DMS153 treated with DMSO at 0.1 percent for 48 hours (cell line): Measurements from ENCODE around the gene SPATA20.

Experiments
- DNase-seq: peaks from one replicate; lab custom pipeline; 2025; ENCODE audit not compliant: unreplicated experiment; lab: John Stamatoyannopoulos, UW

SPATA20 gene

DNA sequence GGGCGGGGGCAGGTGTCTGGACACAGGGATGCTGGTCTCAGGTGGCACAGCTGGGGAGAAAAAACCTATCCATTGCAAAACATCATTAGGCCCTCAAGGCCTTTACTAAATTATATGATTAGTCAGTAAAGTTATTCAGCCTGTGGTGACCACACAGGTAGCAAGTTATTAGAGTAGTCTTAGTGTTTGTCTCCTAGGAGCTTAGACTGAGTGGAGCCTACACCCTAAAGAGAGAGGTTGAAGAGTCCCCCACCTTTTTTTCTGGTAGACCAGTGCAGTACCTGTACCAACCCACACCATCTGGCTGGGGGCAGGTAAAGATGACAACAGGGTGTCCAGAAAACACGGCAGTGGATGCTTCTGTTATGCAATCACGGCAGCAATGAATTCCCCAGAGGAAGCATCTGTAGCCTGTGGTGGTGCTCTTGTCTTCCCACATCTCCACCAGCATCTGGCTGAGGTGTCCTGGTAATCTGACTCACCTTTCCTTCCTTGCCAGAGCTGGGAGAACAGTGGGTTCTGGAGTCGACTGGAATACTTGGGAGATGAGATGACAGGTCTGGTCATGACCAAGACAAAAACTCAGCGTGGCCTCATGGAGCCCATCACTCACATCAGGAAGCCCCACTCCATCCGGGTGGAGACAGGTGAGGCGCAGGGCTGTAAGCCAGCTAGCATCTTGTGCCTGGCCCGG is 27.7 kb upstream of the SPATA20 start:
- DNase-seq = no peak

DNA sequence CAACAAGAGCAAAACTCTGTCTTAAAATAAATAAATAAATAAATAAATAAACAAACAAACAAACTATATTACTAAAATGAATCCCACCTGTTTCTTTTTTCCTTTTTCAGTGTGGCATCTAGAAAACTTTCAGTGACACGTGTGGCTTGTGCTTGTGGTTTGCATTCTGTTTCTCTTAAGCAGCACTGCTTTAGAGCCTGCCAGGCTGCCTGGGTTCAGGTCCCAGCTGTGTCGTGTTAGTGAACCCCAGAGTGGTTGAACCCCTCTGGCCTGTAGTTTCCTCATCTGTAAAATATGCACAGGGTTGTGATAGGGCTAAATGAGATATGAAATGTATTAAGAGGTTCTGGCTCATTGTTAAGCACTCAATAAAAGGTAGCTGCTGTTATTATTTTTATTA is 26.5 kb upstream of the SPATA20 start:
- no peak for DNase-seq

DNA sequence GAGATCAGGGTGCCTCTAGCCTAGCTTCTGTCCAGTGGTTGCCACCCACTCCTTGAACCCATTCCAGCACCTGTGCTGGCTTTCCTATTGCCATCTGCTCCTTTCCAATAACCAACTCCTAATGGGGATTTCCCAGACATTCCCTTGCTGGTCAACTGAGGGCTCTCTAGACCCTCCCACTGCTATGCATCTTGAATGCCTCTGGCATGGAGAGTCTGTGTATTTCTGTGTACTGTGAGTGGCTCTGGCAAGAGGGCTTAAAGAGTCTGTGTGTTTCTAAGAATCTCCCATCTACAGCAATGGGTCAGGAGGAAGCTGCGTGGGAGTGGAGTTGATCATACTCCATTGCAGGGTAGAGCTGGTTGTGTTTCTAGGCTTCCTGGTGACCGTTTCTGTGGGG is 25.5 kb upstream of the SPATA20 start:
- DNase-seq = no peak

DNA sequence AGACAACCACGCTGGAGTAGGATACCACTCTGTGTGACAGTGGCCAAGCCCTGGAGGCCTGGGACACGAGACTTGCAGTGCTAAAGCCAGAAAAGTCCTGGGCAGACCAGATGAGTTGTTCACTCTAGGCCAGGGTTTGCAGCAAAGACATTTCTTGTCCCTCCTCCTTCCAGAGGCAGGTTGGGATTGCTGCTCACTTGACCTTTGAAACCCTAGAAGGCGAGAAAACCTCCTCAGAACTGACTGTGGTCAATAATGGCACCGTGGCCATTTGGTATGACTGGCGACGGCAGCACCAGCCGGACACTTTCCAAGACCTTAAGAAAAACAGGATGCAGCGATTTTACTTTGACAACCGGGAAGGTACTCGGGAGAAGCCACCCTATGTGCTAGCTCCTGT is 24.2 kb upstream of the SPATA20 start:
- DNase-seq = no peak

DNA sequence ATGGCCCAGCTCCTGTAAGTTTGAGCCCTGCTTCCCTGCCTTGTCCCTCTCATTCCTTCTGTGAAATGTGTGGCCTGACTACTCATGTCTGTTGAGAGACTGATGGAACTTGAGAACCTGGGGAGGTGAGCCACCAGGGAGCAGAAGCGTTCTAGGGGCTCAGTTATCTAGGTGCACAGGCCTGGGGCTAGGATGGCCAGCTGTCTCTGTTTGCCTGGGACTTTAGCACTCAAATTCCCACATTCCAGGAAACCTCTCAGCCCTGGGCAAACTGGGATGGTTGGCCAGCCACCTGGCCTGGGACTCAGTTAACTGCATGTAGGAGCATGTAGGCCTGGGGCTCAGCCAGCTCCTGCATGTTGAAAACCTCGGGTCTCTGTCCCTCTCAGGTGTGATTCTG is 23.8 kb upstream of the SPATA20 start:
- no peak for DNase-seq

DNA sequence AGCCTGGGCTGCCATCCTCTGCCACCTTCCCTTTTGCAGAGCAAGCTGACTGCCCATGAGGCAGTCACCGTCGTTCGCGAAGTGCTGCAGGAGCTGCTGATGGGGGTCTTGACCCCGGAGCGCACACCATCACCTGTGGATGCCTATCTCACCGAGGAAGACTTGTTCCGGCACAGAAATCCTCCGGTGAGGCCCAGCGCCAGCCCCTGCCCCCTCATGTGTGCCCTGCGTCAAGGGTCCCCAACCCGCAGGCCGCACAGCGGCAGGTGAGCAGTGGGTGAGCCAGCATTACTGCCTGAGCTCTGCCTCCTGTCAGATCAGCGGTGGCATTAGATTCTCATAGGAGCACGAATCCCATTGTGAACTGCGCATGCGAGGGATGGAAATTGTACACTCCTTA is 22.1 kb upstream of the SPATA20 start:
- DNase-seq = no peak

DNA sequence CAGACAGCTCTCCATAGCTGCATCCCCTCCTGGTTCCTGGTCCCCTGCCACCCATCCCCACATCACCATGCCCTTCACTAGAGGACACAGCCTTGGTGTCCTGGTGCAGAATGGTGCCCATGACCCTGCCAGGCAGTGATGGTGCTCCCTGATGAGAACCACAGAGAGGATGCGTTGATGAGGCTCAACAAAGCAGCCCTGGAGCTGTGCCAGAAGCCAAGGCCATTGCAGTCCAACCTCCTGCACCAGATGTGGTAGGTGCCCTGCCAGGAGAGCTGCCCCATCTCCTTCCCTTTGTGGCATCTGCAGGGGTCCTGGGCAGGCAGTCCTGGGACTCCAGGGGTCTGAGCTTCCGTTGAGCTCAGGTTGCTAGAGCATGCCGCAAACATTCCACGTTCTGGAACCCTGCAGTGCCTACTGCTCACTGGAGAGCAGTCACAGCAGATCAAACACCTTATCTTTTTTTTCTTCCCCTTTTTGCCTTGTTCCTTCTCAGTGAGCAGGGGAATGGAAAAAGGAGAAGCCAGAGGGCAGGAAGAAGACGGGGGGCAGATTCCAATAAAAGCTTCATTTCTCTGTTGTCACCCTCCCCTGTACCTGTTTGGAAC is 19.7 kb upstream of the SPATA20 start:
- DNase-seq = no peak

DNA sequence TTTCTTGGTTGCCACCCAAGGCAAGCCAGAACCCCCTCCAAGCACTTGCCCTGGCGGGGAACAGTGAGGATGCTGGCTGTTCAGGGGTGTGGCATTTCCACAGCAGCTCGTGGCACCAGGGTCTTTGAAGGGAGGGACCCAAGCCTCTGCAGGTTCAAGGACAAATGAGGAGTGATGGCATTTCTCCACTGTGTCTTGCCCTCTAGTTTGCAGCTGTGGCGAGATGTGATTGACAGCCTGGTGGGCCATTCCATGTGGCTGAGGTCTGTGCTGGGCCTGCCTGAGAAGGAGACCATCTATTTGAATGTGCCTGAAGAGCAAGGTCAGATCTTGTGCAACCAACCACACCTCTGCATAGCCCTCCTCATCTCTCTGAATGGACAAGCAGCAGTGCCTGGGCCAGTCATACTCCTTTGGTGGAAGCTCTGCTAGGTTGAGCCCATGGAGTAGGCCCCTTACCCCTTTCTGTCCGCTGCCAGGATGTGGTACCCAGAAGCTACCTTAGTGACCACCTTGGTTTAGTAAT is 19.0 kb upstream of the SPATA20 start:
- DNase-seq = no peak

DNA sequence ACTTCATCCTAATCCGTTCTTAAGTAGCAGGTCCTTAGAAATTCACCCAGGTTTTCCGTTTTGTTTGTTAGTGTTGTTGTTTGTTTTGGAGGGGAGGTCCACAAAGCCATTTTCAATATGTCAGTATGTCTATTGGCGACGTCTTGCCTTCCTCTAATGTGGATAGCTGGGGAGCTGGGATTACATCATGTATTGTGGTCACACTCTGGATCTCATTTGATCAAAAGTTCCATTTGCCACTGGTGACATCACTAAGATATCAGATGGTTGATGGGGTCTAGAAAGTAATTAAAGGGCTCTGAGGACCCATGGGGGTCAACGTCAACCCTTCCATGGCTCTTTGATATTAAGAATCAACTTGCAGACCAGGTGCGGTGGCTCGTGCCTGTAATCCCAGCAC is 17.1 kb upstream of the SPATA20 start:
- no peak for DNase-seq

DNA sequence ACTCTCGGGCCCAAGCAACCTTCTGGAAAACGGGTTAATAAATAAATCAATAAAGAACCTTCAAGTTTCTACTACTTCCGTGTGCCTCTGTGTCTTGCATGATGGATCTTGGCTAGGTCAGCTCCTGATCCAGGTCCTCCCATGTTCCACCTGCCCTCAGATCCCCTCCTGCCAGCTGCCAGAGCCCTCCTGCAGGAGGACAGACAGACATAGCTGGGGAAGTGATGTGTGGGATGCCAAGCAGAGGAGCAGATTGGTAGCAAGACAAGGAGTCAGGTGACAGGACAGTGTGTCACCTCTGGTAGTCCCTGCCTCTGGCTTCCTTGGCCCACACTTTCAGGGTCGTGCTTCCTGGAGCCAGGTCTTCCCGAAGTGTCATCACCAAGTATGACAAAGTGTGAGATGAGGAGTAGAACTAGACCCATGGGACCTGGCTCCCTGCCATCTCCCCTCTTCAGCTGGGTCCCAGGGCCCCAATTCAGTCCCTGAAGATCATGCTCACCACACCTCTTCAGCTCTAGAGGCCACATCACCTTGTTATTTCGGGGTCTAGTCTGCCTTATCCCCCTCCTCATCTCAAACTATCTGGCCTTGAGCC is 15.4 kb upstream of the SPATA20 start:
- no peak for DNase-seq

DNA sequence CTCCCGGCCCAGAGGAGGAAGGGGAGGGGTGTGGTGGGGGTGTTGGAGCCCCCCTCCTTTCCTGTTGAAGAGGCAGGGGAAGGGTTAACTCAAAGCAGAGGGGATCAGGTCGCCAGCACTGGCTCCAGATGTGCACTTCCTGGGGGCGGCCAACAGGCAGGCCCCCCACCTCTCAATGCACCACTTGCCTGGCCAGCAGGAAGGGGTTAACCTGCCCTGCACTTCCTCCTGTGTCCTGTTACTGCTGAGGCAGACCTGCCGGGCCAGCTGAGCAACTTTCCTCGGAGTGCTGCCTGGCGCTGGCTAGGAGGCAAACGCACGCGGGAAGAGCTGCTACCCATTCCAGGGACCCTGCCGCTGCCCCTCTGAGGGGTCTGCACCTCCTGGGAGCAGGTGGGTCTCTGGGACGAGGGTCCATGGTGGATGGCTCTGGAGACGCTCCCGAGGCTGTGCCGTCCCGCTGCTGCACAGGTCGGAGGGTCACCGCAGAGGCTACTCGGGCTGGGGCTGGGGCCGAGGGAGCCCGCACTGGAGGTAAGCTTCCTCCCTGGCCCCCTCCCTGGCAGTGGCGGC is 14.4 kb upstream of the SPATA20 start, which contains the start of gene EPN3:
EPN3 (plus strand) TSS at position 284 of the 573 bp plus-strand sequence. CDS start 3,822 bp downstream, outside the sequence.
- peak; percentile 16 for DNase-seq

DNA sequence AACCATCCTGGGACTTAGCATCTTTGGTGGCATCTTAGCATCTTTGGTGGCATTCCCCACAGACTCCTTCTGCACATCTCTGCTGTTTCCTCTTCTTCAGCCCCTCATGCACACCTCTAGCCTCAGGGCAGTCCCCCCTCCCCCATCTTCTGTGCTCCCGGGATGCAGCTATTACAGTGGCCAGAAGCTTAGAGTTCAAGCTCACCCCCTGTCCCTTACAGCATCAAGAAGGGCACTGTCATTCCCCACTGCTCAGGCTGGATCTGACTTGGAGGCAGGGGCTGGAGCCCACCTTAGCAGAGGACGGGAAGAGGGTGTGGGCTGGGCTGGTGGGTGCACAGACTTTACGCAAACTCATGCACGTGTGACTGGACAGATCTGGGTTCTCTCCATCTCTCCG is 13.8 kb upstream of the SPATA20 start:
- DNase-seq = no peak

DNA sequence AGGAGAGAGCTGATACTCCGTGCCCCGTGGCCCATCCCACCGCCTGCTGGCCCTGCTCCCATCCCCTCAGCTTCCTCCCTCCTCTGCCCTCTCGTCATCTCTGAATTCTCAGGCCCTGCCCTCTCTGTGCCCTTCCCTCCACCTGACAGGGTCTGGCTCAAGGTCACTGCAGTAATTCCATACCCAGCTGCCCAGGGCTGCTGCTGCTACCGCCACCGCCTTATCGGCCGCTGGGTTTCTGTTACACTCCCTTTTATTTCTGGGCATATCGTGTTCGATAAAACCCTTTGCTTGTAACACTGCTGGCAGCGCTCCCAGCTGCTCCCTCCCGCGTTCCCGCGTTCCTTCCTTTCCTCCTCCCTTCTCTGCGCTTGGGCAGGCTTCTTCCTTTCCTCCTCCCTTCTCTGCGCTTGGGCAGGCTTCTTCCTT is 13.2 kb upstream of the SPATA20 start:
- peak; percentile 28 for DNase-seq

DNA sequence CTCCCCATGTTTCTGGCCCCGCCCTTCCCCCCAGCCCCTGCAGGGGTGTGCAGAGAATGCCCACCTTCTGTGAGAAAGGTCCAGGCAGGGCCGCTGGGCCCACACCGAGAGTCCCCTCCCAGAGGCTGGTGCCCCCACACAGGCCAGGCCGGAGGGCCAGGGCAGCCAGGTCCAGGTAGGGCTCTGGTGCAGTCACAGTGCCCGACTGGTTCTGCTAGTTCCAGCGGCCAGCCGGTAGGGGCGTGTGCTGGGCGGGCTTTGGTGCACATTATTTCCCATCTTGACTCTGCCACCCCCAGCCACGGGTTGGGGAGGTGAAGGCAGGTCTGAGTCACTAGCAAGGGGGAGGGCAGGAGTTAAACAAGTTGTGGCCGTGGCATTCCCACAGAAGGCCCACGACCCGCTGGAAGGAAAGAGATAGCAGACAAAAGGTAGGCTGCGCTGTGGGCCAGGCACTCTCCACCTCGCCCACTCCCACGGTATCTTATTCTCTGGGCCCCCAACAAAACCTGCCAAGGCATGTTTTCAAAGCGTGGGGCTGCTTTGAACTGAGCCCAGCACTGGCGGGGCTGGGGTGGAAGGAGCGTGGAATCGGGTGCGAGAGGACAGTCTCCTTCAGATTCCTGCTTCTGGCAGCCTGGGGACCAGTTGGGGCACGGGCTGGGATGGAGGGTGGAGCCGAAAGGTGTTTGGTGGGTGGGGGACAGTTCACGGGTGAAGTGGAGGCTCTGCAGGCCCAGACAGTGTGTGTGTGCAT is 12.6 kb upstream of the SPATA20 start:
- peak; percentile 2 for DNase-seq

DNA sequence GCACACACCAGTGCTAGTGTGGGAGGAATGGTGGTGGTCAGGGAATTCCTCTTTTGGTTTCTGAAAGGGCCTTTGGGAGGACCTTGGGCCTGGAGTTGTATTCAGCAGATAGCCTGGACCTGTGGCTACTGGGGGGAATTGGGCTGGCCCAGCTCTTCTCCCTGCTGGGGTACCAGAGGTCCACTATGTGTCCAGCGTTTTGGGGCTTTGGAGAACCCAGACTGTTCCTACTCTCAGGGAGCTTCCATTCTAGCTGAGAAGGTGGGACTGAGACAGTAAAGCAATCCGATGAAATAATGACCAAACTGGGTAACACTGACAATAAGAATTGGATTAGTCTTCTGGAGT is 12.0 kb upstream of the SPATA20 start:
- no peak for DNase-seq

DNA sequence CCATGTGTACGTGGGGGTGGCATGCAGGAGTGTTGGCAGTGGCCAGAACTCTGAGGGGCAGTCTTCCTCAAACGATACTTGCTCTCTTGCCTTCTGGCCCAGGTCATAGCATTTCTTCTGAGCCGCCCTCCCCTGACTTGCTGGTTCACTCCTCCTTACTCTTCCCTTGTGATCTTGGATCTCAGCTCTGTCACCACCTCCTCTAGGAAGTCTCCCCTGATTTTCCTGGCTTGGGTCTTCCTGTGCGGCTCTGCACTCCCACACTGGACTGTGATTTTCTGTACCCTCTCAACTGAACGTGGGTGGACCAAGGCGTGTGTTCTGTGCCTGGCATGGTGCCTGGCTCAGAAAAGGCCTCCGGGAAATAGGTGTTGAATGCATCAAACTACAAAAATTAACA is 11.6 kb upstream of the SPATA20 start:
- no peak for DNase-seq

DNA sequence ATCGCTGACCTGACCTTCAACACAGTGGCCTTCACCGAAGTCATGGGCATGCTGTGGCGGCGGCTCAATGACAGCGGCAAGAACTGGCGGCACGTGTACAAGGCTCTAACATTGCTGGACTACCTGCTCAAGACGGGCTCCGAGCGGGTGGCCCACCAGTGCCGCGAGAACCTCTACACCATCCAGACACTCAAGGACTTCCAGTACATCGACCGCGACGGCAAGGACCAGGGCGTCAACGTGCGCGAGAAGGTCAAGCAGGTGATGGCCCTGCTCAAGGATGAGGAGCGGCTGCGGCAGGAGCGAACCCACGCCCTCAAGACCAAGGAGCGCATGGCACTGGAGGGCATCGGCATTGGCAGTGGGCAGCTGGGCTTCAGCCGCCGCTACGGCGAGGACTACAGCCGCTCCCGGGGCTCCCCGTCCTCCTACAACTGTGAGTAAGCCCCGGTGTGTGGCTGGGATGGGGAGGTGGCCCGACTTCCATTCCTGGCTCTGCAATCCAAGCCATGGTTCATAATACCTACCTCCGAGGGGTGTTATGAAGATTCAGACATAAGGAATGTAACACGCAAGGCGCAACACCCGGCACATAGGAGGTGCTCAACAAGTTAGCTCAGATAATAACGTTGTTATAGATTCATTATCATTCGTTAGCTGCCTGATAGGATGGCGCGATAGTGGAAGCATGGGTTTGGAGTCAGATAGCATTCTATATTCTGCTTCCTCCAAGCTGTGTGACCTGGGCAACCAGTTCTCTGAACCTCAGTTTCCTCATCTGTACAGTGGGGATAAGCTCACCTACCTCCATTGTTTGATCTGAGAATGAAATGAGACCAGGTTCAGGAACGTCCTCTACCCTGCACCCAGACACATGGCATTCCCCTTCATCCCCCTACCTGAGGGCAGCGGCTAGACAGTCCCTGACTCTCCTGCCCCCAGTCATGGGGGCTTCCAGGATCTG is 10.0 kb upstream of the SPATA20 start:
- DNase-seq = no peak

DNA sequence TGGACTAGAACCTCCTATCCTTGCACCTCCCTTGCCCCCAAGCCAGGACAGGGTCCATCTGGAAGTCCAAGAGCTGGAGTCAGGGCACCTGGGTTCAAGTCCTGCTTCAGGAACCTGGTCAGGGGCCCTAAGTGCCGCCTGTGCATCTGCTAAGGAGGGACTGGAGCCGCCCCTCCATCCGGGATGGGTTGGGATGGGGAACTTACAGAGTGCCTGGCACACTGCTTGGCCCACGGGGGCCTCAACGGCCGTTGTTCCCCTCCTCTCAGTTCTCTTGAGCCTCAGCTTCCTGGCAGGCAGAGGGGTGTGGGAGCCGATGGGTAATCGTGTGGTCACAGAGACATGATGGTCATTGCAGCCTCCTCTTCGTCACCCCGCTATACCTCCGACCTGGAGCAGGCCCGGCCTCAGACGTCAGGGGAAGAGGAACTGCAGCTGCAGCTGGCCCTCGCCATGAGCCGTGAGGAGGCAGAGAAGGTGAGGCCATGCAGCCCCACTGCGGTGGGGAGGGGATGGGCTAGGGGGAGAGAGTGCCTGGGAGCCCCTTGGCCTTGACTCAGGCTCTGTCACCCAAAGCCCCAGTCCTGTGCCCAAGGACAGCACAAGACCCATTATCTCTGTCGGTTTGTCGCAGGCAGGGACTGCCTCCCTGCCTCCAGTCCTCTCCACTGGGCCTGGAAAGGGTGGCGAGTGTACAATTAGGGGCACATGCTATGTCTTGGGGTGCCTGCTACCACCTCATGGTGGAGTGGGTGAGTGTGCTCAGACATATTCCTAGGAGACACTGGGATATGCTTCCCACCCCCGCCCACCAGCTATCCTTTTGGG is 9.0 kb upstream of the SPATA20 start:
- no peak for DNase-seq
